GM12878 (cell line): Measurements from ENCODE around the gene PCID2. TPM values are rescaled to one million over a fixed set of nuclear protein-coding genes. Genes with fewer than 3 reads are reported as not detected.

Experiments
- ATAC-seq: fragments of 200-7000 bp; cut with Tn5 transposase; 3 replicates; pipeline ENCODE4 v1.9.1; 2020; ENCODE audit warnings: mild to moderate bottlenecking, moderate library complexity
- BruUV-seq: library from RNA; stranded (reverse); fragments of 400-500 nt; replicated peaks from 2 replicates; lab custom pipeline; 2021; lab: Mats Ljungman, UMichigan
- CTCF ChIA-PET: fragments of 300-600 bp; sonication (Branson Sonifier 250); formaldehyde crosslinking; extraction: SDS; loops from one replicate; lab custom pipeline; 2021; ENCODE audit warnings: inconsistent platforms; lab: Yijun Ruan, JAX
- POLR2A ChIA-PET: fragments of 350-600 bp; formaldehyde crosslinking; extraction: SDS; loops from one replicate; lab custom pipeline; 2021; ENCODE audit warnings: inconsistent platforms; lab: Charles Lee
- RAD21 ChIA-PET: fragments of 300-600 bp; sonication (Branson Sonifier 250); formaldehyde crosslinking; loops from one replicate; lab custom pipeline; 2023; ENCODE audit warnings: antibody characterized with exemption; ENCODE audit not compliant: unreplicated experiment; lab: Charles Lee
- SMC1A ChIA-PET: fragments of 300-600 bp; sonication (Branson Sonifier 250); formaldehyde crosslinking; loops from one replicate; lab custom pipeline; 2023; ENCODE audit not compliant: unreplicated experiment, uncharacterized antibody; lab: Charles Lee
- DNase-seq: peaks from one replicate; pipeline ENCODE4 v3.0.0-alpha.2; 2011; ENCODE audit warnings: low read depth, low spot score
- FAIRE-seq: peaks from 3 replicates; lab custom pipeline; 2011; peaks lifted over from hg19 to GRCh38; lab: Jason Lieb, UNC
- H2AFZ ChIP-seq: 2 replicates; pipeline ENCODE4 v1.6.0; 2011; ENCODE audit warnings: low read depth, low read length, control low read depth; ENCODE audit not compliant: control insufficient read depth
- H3K27ac ChIP-seq: 2 replicates; pipeline ENCODE4 v1.5.1; 2011; ENCODE audit warnings: control low read depth; ENCODE audit not compliant: control insufficient read depth, insufficient read depth
- H3K27me3 ChIP-seq, 2 experiments: replicated peaks in 1 of 2; 2 replicates each; pipeline versions ENCODE4 v1.6.0 to v1.6.1; 2011; ENCODE audit warnings: low read length in 1 of 2; ENCODE audit not compliant: control insufficient read depth in 2 of 2, insufficient read depth in 2 of 2
- H3K36me3 ChIP-seq, 2 experiments: 2 replicates each; pipeline ENCODE4 v1.5.1; 2011; ENCODE audit warnings: low read length in 1 of 2; ENCODE audit not compliant: control insufficient read depth in 2 of 2, insufficient read depth in 2 of 2
- H3K4me1 ChIP-seq: 2 replicates; pipeline ENCODE4 v1.6.1; 2011; ENCODE audit warnings: mild to moderate bottlenecking, low read length, moderate library complexity, mixed read lengths; ENCODE audit not compliant: control insufficient read depth, insufficient read depth
- H3K4me2 ChIP-seq: 2 replicates; pipeline ENCODE4 v1.6.0; 2011; ENCODE audit warnings: control low read depth; ENCODE audit not compliant: control insufficient read depth, insufficient read depth
- H3K4me3 ChIP-seq: fragments of 200-600 bp; sonication (generic); 2 replicates; pipeline ENCODE4 v1.5.1; 2016
- H3K79me2 ChIP-seq: 2 replicates; pipeline ENCODE4 v1.6.0; 2011; ENCODE audit warnings: low read length; ENCODE audit not compliant: control insufficient read depth, insufficient read depth
- H3K9ac ChIP-seq: 2 replicates; pipeline ENCODE4 v1.8.0; 2011; ENCODE audit warnings: low read length, control low read depth, mixed read lengths; ENCODE audit not compliant: control insufficient read depth, insufficient read depth
- H3K9me3 ChIP-seq: replicated peaks from 3 replicates; pipeline ENCODE4 v1.5.1; 2011; ENCODE audit warnings: mild to moderate bottlenecking, low read length; ENCODE audit not compliant: control insufficient read depth, insufficient read depth
- H4K20me1 ChIP-seq: 2 replicates; pipeline ENCODE4 v1.6.0; 2011; ENCODE audit not compliant: control insufficient read depth, insufficient read depth
- FOXK2 ChIP-seq: fragments of 450-650 bp; IDR thresholded peaks from 2 replicates; pipeline ENCODE4 v1.6.1; 2017; ENCODE audit warnings: mild to moderate bottlenecking, moderate library complexity
- IKZF1 ChIP-seq: fragments of 450-650 bp; conservative IDR thresholded peaks from 2 replicates; pipeline ENCODE4 v1.6.1; 2017; ENCODE audit warnings: antibody characterized with exemption, mild to moderate bottlenecking
- MTA2 ChIP-seq: fragments of 450-650 bp; IDR thresholded peaks from 2 replicates; pipeline ENCODE4 v1.6.1; 2016; ENCODE audit warnings: low read depth, mild to moderate bottlenecking, moderate library complexity
- MYC ChIP-seq: IDR thresholded peaks from 2 replicates; pipeline ENCODE4 v1.6.1; 2011; ENCODE audit warnings: mild to moderate bottlenecking, low read length, moderate library complexity, inconsistent platforms; ENCODE audit not compliant: insufficient read depth, insufficient replicate concordance, insufficient read length, severe bottlenecking
- NR2C2 ChIP-seq: IDR thresholded peaks from 2 replicates; pipeline ENCODE4 v1.6.1; 2011; ENCODE audit warnings: borderline replicate concordance, low read depth; ENCODE audit not compliant: control insufficient read depth, insufficient read length
- NR2F1 ChIP-seq: fragments of 450-650 bp; conservative IDR thresholded peaks from 2 replicates; pipeline ENCODE4 v1.6.1; 2017; ENCODE audit warnings: mild to moderate bottlenecking
- REST ChIP-seq: IDR thresholded peaks from 2 replicates; pipeline ENCODE4 v1.6.1; 2012; ENCODE audit warnings: mild to moderate bottlenecking, low read depth, low read length
- RUNX3 ChIP-seq: IDR thresholded peaks from 2 replicates; pipeline ENCODE4 v1.6.1; 2012; ENCODE audit warnings: low read length, inconsistent platforms
- SKIL ChIP-seq: fragments of 450-650 bp; IDR thresholded peaks from 2 replicates; pipeline ENCODE4 v1.6.1; 2017; ENCODE audit warnings: mild to moderate bottlenecking, low read depth, inconsistent platforms; ENCODE audit not compliant: poor library complexity, severe bottlenecking
- ZBTB11 ChIP-seq: fragments of 450-650 bp; formaldehyde crosslinking; IDR thresholded peaks from 2 replicates; pipeline ENCODE4 v1.5.0; 2022; ENCODE audit warnings: mild to moderate bottlenecking, missing genetic modification characterization
- ZNF274 ChIP-seq: IDR thresholded peaks from one replicate; pipeline ENCODE4 v1.8.0; 2011; ENCODE audit not compliant: insufficient read length, insufficient read depth
- WGBS: methylation state at CpG from one replicate; pipeline ENCODE4 v1.1.6; 2016; ENCODE audit warnings: low lambda C conversion rate; ENCODE audit not compliant: insufficient replicate concordance, insufficient coverage; ENCODE audit errors: missing lambda C conversion rate; 5-methylcytosine and 5-hydroxymethylcytosine counted together
- in situ Hi-C: fragments of 300-500 bp; cut with MboI; formaldehyde crosslinking; loops from 9 replicates; pipeline ENCODE4 v1.14.3; 2018; ENCODE audit warnings: mixed read lengths
- intact Hi-C: fragments of 100-400 bp; cut with micrococcal nuclease; formaldehyde crosslinking; loops from one replicate; pipeline ENCODE4 v1.14.2; 2022; ENCODE audit not compliant: unreplicated experiment
- polyA plus RNA-seq, 11 experiments: library from polyadenylated mRNA; depleted of rRNA in 4 of 11; unstranded in 6 of 11; stranded (reverse) in 5 of 11; fragments of >200 nt; fragmentation: Nextera tagmentation in 4 of 11; fragmentation: Illumina TruSeq in 1 of 11; extraction: Ambion mirVana in 4 of 11; extraction: Trizol in 1 of 11; gene quantifications; 1 replicate in 1 of 11; 2 replicates in 10 of 11; pipeline versions ENCODE4 v1.2.1 to v1.2.3, GENCODE V29; 2011 to 2016; ENCODE audit warnings: inconsistent platforms in 2 of 11, missing spikeins in 2 of 11, low read depth in 1 of 11
- total RNA-seq, 4 experiments: library from RNA; depleted of rRNA in 3 of 4; stranded (reverse); fragments of >200 nt in 3 of 4; fragmentation: Illumina TruSeq in 1 of 4; extraction: Trizol in 1 of 4; gene quantifications; 2 replicates each; pipeline versions ENCODE4 v1.2.1 to v1.2.3, GENCODE V29; 2013 to 2021
- TF ChIP-seq, protein P1 (sequence below): fragments of 450-650 bp; IDR thresholded peaks from 2 replicates; pipeline ENCODE4 v1.6.1; 2017; ENCODE audit warnings: borderline replicate concordance

Gene PCID2
- total and polyA plus RNA-seq, 10 of the 15 experiments (the other 5 are each of a cell fraction or from before 2014, with no cell fraction given) = 37.0 to 98.1 (median 58.3) TPM

GRCh38 chr13:113220877-113221276 lies 12.4 kb upstream of the PCID2 start (continued):
- TF ChIP-seq, protein P1, sequence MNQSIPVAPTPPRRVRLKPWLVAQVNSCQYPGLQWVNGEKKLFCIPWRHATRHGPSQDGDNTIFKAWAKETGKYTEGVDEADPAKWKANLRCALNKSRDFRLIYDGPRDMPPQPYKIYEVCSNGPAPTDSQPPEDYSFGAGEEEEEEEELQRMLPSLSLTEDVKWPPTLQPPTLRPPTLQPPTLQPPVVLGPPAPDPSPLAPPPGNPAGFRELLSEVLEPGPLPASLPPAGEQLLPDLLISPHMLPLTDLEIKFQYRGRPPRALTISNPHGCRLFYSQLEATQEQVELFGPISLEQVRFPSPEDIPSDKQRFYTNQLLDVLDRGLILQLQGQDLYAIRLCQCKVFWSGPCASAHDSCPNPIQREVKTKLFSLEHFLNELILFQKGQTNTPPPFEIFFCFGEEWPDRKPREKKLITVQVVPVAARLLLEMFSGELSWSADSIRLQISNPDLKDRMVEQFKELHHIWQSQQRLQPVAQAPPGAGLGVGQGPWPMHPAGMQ = no peak
- TF ChIP-seq MYC = no peak
- TF ChIP-seq MTA2 = no peak
- no peak for TF ChIP-seq SKIL

GRCh38 chr13:113220141-113220598 lies 11.7 kb upstream of the PCID2 start:
- 94% methylated on average over 13 of the region's 13 CpGs for WGBS
- no peak for ATAC-seq
- Histone ChIP-seq H3K4me2 (no peak overlapping the region), H3K79me2 (peaks cover 26% of the 10 kb centered on the region), H3K27me3 (no peaks in the 10 kb centered on the region), H3K27ac (no peak overlapping the region), H3K4me3 (no peak overlapping the region), H3K4me1 (peaks cover 4% of the 10 kb centered on the region)
- intact Hi-C loops = no loop called here
- DNase-seq = no peak
- no TSS peak for BruUV-seq
- FAIRE-seq = no peak
- SMC1A ChIA-PET = no interaction called here
- TF ChIP-seq NR2C2 (no peak), MTA2 (no peak), IKZF1 (no peak), RUNX3 (no peak), ZNF274 (no peak), REST (no peak), FOXK2 (no peak), ZBTB11 (CRISPR knock-in tag) (no peak), NR2F1 (no peak)
- TF ChIP-seq, all 136 proteins: peak for 0
- ChIA-PET RAD21 (no interaction called here), POLR2A (no interaction called here), CTCF (no interaction called here)
- Histone ChIP-seq H4K20me1 (0 out of 2 replicates have a peak, but pooled peaks cover 10% of the 10 kb centered on the region), H3K9me3 (no peaks in the 10 kb centered on the region), H3K9ac (no peak overlapping the region), H3K36me3 (peaks cover 16 to 21% of the 10 kb centered on the region in 2 experiments), H2AFZ (no peak overlapping the region)
- in situ Hi-C loops = no loop called here
